DLD1 (cell line): Measurements from ENCODE around the gene ACBD4.

Experiments used
- in situ Hi-C: cut with HindIII; loops from 2 replicates; pipeline ENCODE4 v1.10.0; 2017; ENCODE audit warnings: low sequenced_read_pairs

ACBD4 gene

DNA sequence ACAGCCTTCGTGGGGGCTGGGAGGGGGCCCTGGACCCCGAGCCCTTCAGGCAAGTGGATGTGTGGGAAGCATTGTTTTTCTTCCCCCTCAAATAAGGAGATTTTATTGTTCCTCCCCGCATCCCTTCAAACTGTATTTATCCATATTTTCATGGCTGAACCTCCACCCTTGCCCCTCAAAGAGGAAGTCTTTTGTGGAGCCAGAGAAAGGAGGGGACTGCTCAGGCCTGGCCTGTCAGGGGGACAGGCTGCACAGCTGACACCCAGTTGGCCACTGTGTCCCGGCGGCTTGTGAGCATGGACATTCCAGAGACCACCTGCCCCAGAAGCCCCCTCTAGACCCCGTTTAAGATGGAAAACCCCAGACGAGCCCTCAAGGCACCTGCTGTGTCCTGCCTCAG, 42.1 kb downstream of the ACBD4 start:
- in situ Hi-C loops, result no loop called here

- in situ Hi-C loops, result no loop called here
Measured at GRCh38 chr17:45184144-45184543, 48.7 kb downstream of the ACBD4 start.

DNA sequence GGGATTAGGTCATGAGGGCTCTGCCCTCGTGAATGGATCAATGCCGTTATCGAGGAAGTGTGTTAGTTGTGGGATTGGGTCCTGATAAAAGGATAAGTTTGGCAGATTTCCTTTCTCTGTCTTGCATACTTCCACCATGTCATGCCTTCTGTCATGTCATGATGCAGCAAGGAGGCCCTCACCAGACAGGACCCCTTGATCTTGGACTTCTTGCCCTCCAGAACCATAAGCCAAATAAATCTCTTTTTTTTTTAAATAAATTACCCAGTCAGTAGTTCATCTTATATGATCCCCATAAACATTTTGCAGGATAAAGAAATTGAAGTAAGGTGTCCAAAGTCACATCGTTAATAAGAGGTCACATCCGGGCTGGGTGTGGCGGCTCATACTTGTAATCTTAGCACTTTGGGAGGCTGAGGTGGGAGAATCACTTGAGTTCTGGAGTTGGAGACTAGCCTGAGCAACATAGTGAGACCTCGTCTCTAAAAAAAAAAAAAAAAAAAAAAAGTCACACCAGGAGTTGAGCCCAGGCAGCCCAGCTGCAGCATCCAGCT, 51.4 kb downstream of the ACBD4 start:
- in situ Hi-C loops, result no loop called here

GRCh38 chr17:45189009-45189408, 53.5 kb downstream of the ACBD4 start:
- in situ Hi-C loops, result no loop called here

DNA sequence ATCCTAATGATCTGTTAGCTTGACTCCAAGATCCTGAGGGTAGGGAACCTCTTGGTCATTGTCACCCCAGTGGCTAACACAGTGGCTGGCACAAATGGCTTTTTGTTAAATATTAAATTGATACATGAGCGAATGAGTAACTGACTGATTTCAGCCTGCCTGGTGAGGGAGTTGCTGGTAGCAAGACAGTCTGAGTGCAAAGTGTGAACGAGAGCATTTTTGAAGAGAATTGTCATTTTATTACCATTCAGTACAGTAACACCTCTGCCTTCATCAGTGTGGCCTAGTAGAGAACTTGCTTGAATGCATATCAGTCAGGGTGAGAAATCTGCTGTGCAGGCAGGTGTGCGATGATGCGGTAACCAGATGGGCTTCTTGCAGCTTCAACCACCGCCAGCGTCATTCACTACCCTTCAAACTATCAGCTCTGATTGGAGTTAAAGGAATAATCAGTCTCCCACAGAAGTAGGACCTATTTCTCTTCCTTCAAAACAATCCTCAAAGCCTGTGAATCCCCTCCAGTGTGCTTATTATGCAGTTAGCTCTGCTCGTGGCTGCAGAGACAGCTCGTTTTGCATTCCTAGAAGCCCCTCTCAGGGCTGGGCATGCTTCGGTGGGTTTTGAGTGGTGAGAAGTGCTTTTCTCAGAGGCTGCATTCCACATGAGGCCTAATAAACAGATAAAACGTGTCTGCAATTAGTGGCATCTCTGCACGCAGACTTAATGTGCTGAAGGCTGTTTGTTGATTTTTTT, 55.2 kb downstream of the ACBD4 start:
- in situ Hi-C loops, result no loop called here
